Central memory CD8-positive, alpha-beta T cell (primary cell): ENCODE results near the gene RIPPLY1.

Source experiments
- ATAC-seq: fragments of 150-1000 bp; cut with Tn5 transposase; replicated peaks from 2 replicates; pipeline ENCODE4 v1.10.0; 2022; ENCODE audit warnings: mild to moderate bottlenecking, moderate FRiP score, moderate number of reproducible peaks; ENCODE audit not compliant: poor library complexity, severe bottlenecking; ENCODE audit errors: extremely low read depth
- DNase-seq, 2 donors: peaks; one replicate each; pipeline ENCODE4 v3.0.0; 2021; ENCODE audit warnings: low spot score in 2 of 2
- H3K27ac Mint-ChIP-seq: one replicate; pipeline ENCODE4 v1.8.0; 2022; ENCODE audit warnings: low read depth, mild to moderate bottlenecking, moderate library complexity, mixed read lengths
- H3K27me3 Mint-ChIP-seq: one replicate; pipeline ENCODE4 v1.8.0; 2022; ENCODE audit warnings: mixed read lengths
- H3K36me3 Mint-ChIP-seq: one replicate; pipeline ENCODE4 v1.8.0; 2022; ENCODE audit warnings: mild to moderate bottlenecking, moderate library complexity, mixed read lengths; ENCODE audit not compliant: insufficient read depth
- H3K4me1 Mint-ChIP-seq: one replicate; pipeline ENCODE4 v1.8.0; 2022; ENCODE audit warnings: mixed read lengths
- H3K4me3 Mint-ChIP-seq: one replicate; pipeline ENCODE4 v1.8.0; 2022; ENCODE audit warnings: mild to moderate bottlenecking, moderate library complexity, mixed read lengths
- H3K9me3 Mint-ChIP-seq: one replicate; pipeline ENCODE4 v1.8.0; 2022; ENCODE audit warnings: mixed read lengths

The RIPPLY1 gene

GRCh38 chrX:106903291-106903824 lies at the start of gene RIPPLY1:
TSS of gene RIPPLY1 (minus strand) at chrX:106903341. CDS start at chrX:106903287, 54 bp downstream.
- H3K4me3 Mint-ChIP-seq = no peak within 1 kb of the TSS

GRCh38 chrX:106952538-106952937 lies 49.4 kb upstream of the RIPPLY1 start:
- H3K27ac Mint-ChIP-seq = no peak overlapping the region
- no peaks in the 10 kb centered on the region for H3K27me3 Mint-ChIP-seq
- H3K9me3 Mint-ChIP-seq = no peaks in the 10 kb centered on the region
- no peaks in the 10 kb centered on the region for H3K4me1 Mint-ChIP-seq
- ATAC-seq (no peak), DNase-seq (no peak)
- H3K4me3 Mint-ChIP-seq = no peak overlapping the region
- H3K36me3 Mint-ChIP-seq = peaks cover 6% of the 10 kb centered on the region

More at GRCh38 chrX:106903291-106903824, at the start of gene RIPPLY1:
- Mint-ChIP-seq H3K27ac (no peak within 1 kb of the TSS), H3K4me1 (no peaks in the 10 kb centered on the region), H3K9me3 (no peaks in the 10 kb centered on the region), H3K27me3 (no peaks in the 10 kb centered on the region), H3K36me3 (no peaks in the 10 kb centered on the region)
- DNase-seq = no peak
- ATAC-seq = no peak

GRCh38 chrX:106952089-106952488 lies 48.9 kb upstream of the RIPPLY1 start:
- DNase-seq = no peak
- no peak for ATAC-seq
- H3K36me3 Mint-ChIP-seq = peaks cover 6% of the 10 kb centered on the region
- H3K27ac Mint-ChIP-seq = no peak overlapping the region
- no peaks in the 10 kb centered on the region for H3K27me3 Mint-ChIP-seq
- H3K9me3 Mint-ChIP-seq = no peaks in the 10 kb centered on the region
- H3K4me3 Mint-ChIP-seq = no peak overlapping the region
- H3K4me1 Mint-ChIP-seq = no peaks in the 10 kb centered on the region

GRCh38 chrX:106951230-106951629 lies 48.1 kb upstream of the RIPPLY1 start:
- Mint-ChIP-seq H3K9me3 (no peaks in the 10 kb centered on the region), H3K36me3 (peaks cover 6% of the 10 kb centered on the region), H3K27ac (no peak overlapping the region), H3K4me1 (no peaks in the 10 kb centered on the region), H3K27me3 (no peaks in the 10 kb centered on the region), H3K4me3 (no peak overlapping the region)
- no peak for DNase-seq
- ATAC-seq = no peak

GRCh38 chrX:106950381-106950780 lies 47.2 kb upstream of the RIPPLY1 start:
- ATAC-seq = no peak
- Mint-ChIP-seq H3K27me3 (no peaks in the 10 kb centered on the region), H3K36me3 (peaks cover 2% of the 10 kb centered on the region), H3K9me3 (no peaks in the 10 kb centered on the region), H3K27ac (no peak overlapping the region), H3K4me3 (no peak overlapping the region), H3K4me1 (no peaks in the 10 kb centered on the region)
- no peak for DNase-seq

- H3K27ac Mint-ChIP-seq = peak overlapping the region; percentile 42
- no peak for ATAC-seq
- no peaks in the 10 kb centered on the region for H3K4me1 Mint-ChIP-seq
- peaks cover 2% of the 10 kb centered on the region for H3K36me3 Mint-ChIP-seq
- no peaks in the 10 kb centered on the region for H3K27me3 Mint-ChIP-seq
- H3K9me3 Mint-ChIP-seq = no peaks in the 10 kb centered on the region
- DNase-seq = no peak
- H3K4me3 Mint-ChIP-seq = no peak overlapping the region
Observed at GRCh38 chrX:106949366-106949765, 46.2 kb upstream of the RIPPLY1 start.

- no peaks in the 10 kb centered on the region for H3K4me1 Mint-ChIP-seq
- H3K27ac Mint-ChIP-seq = peak overlapping the region; percentile 42
- ATAC-seq (no peak), DNase-seq (no peak)
- no peaks in the 10 kb centered on the region for H3K9me3 Mint-ChIP-seq
- H3K27me3 Mint-ChIP-seq = no peaks in the 10 kb centered on the region
- H3K4me3 Mint-ChIP-seq = no peak overlapping the region
- peaks cover 2% of the 10 kb centered on the region for H3K36me3 Mint-ChIP-seq
Observed at GRCh38 chrX:106948641-106949040, 45.5 kb upstream of the RIPPLY1 start.

GRCh38 chrX:106946464-106946863 lies 43.3 kb upstream of the RIPPLY1 start:
- Mint-ChIP-seq H3K27me3 (no peaks in the 10 kb centered on the region), H3K4me1 (no peaks in the 10 kb centered on the region), H3K36me3 (peaks cover 2% of the 10 kb centered on the region), H3K4me3 (no peak overlapping the region), H3K9me3 (no peaks in the 10 kb centered on the region), H3K27ac (no peak overlapping the region)
- no peak for DNase-seq
- no peak for ATAC-seq

GRCh38 chrX:106940068-106940467 lies 36.9 kb upstream of the RIPPLY1 start:
- Mint-ChIP-seq H3K4me1 (no peaks in the 10 kb centered on the region), H3K4me3 (no peak overlapping the region), H3K9me3 (no peaks in the 10 kb centered on the region), H3K36me3 (peaks cover 4% of the 10 kb centered on the region), H3K27ac (no peak overlapping the region), H3K27me3 (no peaks in the 10 kb centered on the region)
- DNase-seq (no peak), ATAC-seq (no peak)

GRCh38 chrX:106939566-106939965 lies 36.4 kb upstream of the RIPPLY1 start:
- Mint-ChIP-seq H3K4me1 (no peaks in the 10 kb centered on the region), H3K4me3 (no peak overlapping the region)
- DNase-seq = no peak

GRCh38 chrX:106936246-106936645 lies 33.1 kb upstream of the RIPPLY1 start:
- DNase-seq (no peak), ATAC-seq (no peak)
- no peaks in the 10 kb centered on the region for H3K9me3 Mint-ChIP-seq
- no peaks in the 10 kb centered on the region for H3K27me3 Mint-ChIP-seq
- H3K4me3 Mint-ChIP-seq = no peak overlapping the region
- no peak overlapping the region for H3K27ac Mint-ChIP-seq
- H3K4me1 Mint-ChIP-seq = no peaks in the 10 kb centered on the region
- peaks cover 4% of the 10 kb centered on the region for H3K36me3 Mint-ChIP-seq

More at GRCh38 chrX:106939566-106939965, 36.4 kb upstream of the RIPPLY1 start:
- Mint-ChIP-seq H3K27me3 (no peaks in the 10 kb centered on the region), H3K9me3 (no peaks in the 10 kb centered on the region), H3K36me3 (peaks cover 4% of the 10 kb centered on the region), H3K27ac (no peak overlapping the region)
- ATAC-seq = no peak

- H3K27me3 Mint-ChIP-seq = no peaks in the 10 kb centered on the region
- H3K36me3 Mint-ChIP-seq = no peaks in the 10 kb centered on the region
- ATAC-seq = no peak
- no peaks in the 10 kb centered on the region for H3K4me1 Mint-ChIP-seq
- no peaks in the 10 kb centered on the region for H3K9me3 Mint-ChIP-seq
- DNase-seq = no peak
- H3K4me3 Mint-ChIP-seq = no peak overlapping the region
- H3K27ac Mint-ChIP-seq = no peak overlapping the region
Observed at GRCh38 chrX:106935175-106935574, 32.0 kb upstream of the RIPPLY1 start.

GRCh38 chrX:106933538-106933961 lies 30.4 kb upstream of the RIPPLY1 start:
- H3K9me3 Mint-ChIP-seq = no peaks in the 10 kb centered on the region
- no peaks in the 10 kb centered on the region for H3K4me1 Mint-ChIP-seq
- H3K27me3 Mint-ChIP-seq = no peaks in the 10 kb centered on the region
- no peaks in the 10 kb centered on the region for H3K36me3 Mint-ChIP-seq
- DNase-seq (no peak), ATAC-seq (no peak)
- no peak overlapping the region for H3K27ac Mint-ChIP-seq
- no peak overlapping the region for H3K4me3 Mint-ChIP-seq
